Measurements from ENCODE around the gene ZSCAN1.

ZSCAN1 gene

GRCh38 chr19:58084596-58085347, 50.9 kb downstream of the ZSCAN1 start:
- Histone ChIP-seq H3K36me3 (ENCODE audit: insufficient read depth, low read length) (no peaks in the 10 kb centered on the region), H3K9ac (ENCODE audit: low read depth, low read length, poor library complexity, severe bottlenecking) (no peak overlapping the region), H3F3A (ENCODE audit: low read depth) (no peaks in the 10 kb centered on the region), H4K20me1 (ENCODE audit: insufficient read depth, low read length, poor library complexity, severe bottlenecking) (no peaks in the 10 kb centered on the region), H3K4me1 (ENCODE audit: insufficient read depth, low read length, poor library complexity, severe bottlenecking) (no peaks in the 10 kb centered on the region), H3K79me2 (ENCODE audit: insufficient read depth, low read length) (no peaks in the 10 kb centered on the region), H3K4me2 (ENCODE audit: low read depth, low read length, poor library complexity, severe bottlenecking) (no peak overlapping the region), H3K27me3 (ENCODE audit: insufficient read depth, low read length, poor library complexity, severe bottlenecking) (no peaks in the 10 kb centered on the region), H3K9me3 (ENCODE audit: insufficient read depth, low read depth, low read length) (peaks cover 23% of the 10 kb centered on the region; the same call in 1 of the 2 replicates), H2AFZ (ENCODE audit: low read length) (no peak overlapping the region), H3K9me2 (replicated peaks; ENCODE audit: low read depth, low read length) (no peaks in the 10 kb centered on the region), H3K4me3 (ENCODE audit: low read length, poor library complexity, severe bottlenecking) (no peak overlapping the region)
- no peak for TF ChIP-seq EZH2phosphoT487 (IDR thresholded peaks at IDR 0.05; ENCODE audit: borderline replicate concordance)
- no peak for TF ChIP-seq CTCF (conservative IDR thresholded peaks at IDR 0.05; ENCODE audit: low read length)

- H3K4me1 ChIP-seq (ENCODE audit: insufficient read depth, low read length, poor library complexity, severe bottlenecking), result no peaks in the 10 kb centered on the region
- H3K36me3 ChIP-seq (ENCODE audit: insufficient read depth, low read length), result no peaks in the 10 kb centered on the region
- no peaks in the 10 kb centered on the region for H3K27me3 ChIP-seq (ENCODE audit: insufficient read depth, low read length, poor library complexity, severe bottlenecking)
- H3K9me3 ChIP-seq (ENCODE audit: insufficient read depth, low read depth, low read length), result peaks cover 26% of the 10 kb centered on the region; the same call in 1 of the 2 replicates
- no peaks in the 10 kb centered on the region for H3K79me2 ChIP-seq (ENCODE audit: insufficient read depth, low read length)
- no peak overlapping the region for H3K4me2 ChIP-seq (ENCODE audit: low read depth, low read length, poor library complexity, severe bottlenecking)
- no peaks in the 10 kb centered on the region for H3K9me2 ChIP-seq (replicated peaks; ENCODE audit: low read depth, low read length)
- H3K4me3 ChIP-seq (ENCODE audit: low read length, poor library complexity, severe bottlenecking), result no peak overlapping the region
- H3F3A ChIP-seq (ENCODE audit: low read depth), result no peaks in the 10 kb centered on the region
- no peaks in the 10 kb centered on the region for H4K20me1 ChIP-seq (ENCODE audit: insufficient read depth, low read length, poor library complexity, severe bottlenecking)
- no peak overlapping the region for H2AFZ ChIP-seq (ENCODE audit: low read length)
- TF ChIP-seq EZH2phosphoT487 (IDR thresholded peaks at IDR 0.05; ENCODE audit: borderline replicate concordance) (no peak), CTCF (conservative IDR thresholded peaks at IDR 0.05; ENCODE audit: low read length) (no peak)
- no peak overlapping the region for H3K9ac ChIP-seq (ENCODE audit: low read depth, low read length, poor library complexity, severe bottlenecking)
Measured at GRCh38 chr19:58085348-58085875, 51.6 kb downstream of the ZSCAN1 start.

GRCh38 chr19:58086825-58087710, 53.2 kb downstream of the ZSCAN1 start:
- no peaks in the 10 kb centered on the region for H3K27me3 ChIP-seq (ENCODE audit: insufficient read depth, low read length, poor library complexity, severe bottlenecking)
- H3K4me3 ChIP-seq (ENCODE audit: low read length, poor library complexity, severe bottlenecking), result no peak overlapping the region
- H3K79me2 ChIP-seq (ENCODE audit: insufficient read depth, low read length), result no peaks in the 10 kb centered on the region
- H3K4me1 ChIP-seq (ENCODE audit: insufficient read depth, low read length, poor library complexity, severe bottlenecking), result no peaks in the 10 kb centered on the region
- no peak overlapping the region for H3K4me2 ChIP-seq (ENCODE audit: low read depth, low read length, poor library complexity, severe bottlenecking)
- H3K9me2 ChIP-seq (replicated peaks; ENCODE audit: low read depth, low read length), result no peaks in the 10 kb centered on the region
- TF ChIP-seq EZH2phosphoT487 (IDR thresholded peaks at IDR 0.05; ENCODE audit: borderline replicate concordance) (no peak), CTCF (conservative IDR thresholded peaks at IDR 0.05; ENCODE audit: low read length) (no peak)
- H4K20me1 ChIP-seq (ENCODE audit: insufficient read depth, low read length, poor library complexity, severe bottlenecking), result no peaks in the 10 kb centered on the region
- H3F3A ChIP-seq (ENCODE audit: low read depth), result no peaks in the 10 kb centered on the region
- no peaks in the 10 kb centered on the region for H3K36me3 ChIP-seq (ENCODE audit: insufficient read depth, low read length)
- no peak overlapping the region for H3K9ac ChIP-seq (ENCODE audit: low read depth, low read length, poor library complexity, severe bottlenecking)
- H2AFZ ChIP-seq (ENCODE audit: low read length), result no peak overlapping the region
- H3K9me3 ChIP-seq (ENCODE audit: insufficient read depth, low read depth, low read length), result peaks cover 16% of the 10 kb centered on the region; the same call in 1 of the 2 replicates
